ENCODE measurements around the gene JUND.
"Not testable (repeated sequence)": the region's sequence is repeated elsewhere in the genome, so short reads cannot be mapped to it uniquely, and the experiment has no call there.

JUND gene

DNA sequence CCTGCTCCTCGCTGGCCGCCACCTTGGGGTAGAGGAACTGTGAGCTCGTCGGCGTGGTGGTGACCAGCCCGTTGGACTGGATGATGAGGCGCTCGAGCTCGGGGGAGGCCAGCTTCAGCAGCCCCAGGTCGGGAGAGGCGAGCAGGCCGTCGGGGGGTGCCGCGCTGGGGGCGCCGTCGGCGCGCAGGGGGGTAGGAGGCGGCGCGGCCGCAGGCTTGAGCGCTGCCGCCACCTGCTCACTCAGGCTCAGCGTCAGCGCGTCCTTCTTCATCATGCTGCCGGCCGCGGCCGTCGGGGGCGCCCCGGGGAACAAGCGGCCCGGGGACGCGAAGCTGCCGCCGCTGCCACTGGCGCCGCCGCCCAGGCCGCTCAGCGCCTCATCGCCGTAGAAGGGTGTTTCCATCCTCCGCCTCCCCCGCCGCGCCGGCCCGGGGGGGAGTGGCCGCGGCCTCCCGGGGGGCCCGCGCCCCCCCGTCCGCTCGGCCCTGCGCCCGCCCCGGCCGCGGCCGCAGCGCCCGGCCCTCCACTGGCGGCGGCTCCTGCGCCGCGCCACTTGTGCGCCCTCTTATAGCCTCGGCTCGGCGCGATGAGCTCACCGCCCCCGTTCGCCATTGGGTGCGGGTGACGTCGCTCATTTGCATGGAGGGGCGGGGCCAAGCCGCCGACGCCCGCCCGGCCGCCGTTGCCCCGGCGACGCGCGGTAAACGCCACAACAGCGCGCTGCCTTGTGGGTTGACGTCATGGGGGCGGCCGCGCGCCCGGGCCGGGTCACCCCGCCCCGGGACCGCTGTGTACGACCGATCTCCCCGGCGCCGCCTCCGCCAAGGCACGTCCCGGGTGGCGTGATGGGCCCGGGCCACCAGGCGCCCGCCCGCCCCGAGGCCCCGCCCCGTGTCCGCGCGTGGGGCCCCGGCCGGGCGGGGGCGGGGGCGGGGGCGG, at the start of gene JUND:
Gene JUND, minus strand, starts transcription at position 541 of the 939 bp plus-strand sequence. Its CDS starts 138 bp downstream, at position 403.
- DNase-seq: peak; percentile 93

DNA sequence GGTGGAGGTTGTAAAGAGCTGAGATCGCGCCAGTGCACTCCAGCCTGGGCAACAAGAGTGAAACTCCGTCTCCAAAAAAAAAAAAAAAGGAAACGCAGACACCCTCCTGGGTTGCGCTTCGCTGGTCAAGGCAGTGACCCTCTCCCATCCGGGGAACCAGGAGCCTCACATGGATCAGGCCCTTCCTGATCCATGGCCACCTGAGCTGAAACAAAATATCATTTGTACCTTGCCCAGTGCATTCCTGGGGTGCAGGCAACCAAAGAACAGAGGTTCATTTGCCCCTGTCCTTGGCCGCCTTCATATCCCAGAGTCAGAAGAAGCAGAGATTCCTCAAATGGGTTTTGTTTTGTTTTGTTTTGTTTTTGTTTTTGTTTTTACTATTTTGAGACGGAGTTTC, 49.4 kb upstream of the JUND start:
- DNase-seq: no peak

DNA sequence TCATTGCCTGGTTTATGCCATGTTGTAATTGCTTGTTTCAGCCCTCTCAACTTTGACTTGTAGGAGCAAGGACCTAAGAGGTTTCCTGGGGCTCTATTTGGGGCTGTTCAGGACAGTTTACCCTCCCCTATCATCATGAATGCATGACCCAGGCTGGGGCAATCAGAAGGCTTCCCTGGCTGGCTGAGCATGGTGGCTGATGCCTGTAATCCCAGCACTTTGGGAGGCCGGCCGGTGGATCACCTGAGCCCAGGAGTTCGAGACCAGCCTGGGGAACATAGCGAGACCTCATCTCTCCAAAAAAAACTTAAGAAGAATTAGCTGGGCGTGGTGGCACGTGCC, 47.6 kb upstream of the JUND start:
- DNase-seq: no peak

DNA sequence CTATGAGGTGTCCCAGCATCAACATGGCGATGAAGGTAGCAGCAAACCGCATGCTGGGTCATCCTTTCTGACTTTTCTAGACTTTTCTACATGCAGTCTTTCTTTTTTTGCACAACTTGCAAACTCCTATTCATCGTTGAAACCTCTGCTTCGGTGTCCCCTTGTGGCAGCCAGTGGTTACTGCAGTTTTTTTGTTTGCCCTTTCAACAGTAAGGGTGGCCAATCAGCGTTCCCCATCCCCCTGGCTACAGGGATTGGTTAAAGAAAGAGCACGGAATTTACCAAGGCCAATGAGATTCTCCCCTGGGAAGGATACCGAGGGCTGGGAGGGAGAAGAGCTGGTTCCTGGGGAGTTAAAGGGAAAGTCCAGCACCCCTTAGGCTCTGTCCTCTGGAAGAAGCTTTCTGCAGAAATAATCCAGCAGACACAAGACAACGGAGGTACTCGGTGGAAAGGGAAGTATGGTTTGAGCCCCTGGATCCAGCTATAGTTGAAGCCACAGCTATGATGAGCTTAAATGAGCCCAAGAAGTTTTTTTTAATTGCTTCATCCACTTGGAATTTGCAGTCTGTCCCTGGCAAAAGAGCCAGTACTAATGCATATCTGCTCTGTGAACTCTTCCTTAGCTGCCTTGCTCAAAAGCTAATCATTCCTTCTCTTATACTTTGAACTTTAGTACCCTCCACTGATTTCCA, 47.1 kb upstream of the JUND start:
- DNase-seq: peak; percentile 97

DNA sequence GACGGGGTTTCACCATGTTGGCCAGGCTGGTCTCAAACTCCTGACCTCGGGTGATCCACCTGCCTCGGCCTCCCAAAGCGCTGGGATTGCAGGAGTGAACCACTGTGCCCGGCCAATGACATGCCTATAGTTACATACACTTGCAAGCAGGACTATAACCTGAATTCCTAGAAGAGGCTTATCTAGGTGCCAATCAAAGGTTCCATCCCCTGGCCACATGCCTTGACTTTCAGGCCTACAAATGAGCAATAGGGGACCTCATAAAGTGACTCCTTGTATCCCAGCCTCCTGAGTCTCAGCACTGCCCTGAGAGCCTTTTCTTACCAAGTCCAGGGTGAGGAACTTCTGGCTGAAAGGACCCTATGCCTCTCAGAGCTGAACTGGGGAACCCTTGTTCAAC, 45.4 kb upstream of the JUND start:
- no peak for DNase-seq

DNA sequence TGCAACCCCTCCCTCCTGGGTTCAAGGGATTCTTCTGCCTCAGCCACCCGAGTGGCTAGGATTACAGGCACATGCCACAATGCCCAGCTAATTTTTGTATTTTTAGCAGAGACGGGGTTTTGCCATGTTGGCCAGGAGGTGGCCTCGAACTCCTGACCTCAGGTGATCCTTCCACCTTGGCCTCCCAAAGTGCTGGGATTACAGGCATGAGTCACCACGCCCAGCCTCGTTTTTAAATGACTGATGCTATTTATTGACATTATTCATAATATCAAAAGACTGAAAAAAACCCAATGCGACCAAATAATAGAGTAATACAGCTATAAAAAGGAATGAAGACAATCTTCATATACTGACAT, 42.9 kb upstream of the JUND start:
- DNase-seq: not testable (repeated sequence)

DNA sequence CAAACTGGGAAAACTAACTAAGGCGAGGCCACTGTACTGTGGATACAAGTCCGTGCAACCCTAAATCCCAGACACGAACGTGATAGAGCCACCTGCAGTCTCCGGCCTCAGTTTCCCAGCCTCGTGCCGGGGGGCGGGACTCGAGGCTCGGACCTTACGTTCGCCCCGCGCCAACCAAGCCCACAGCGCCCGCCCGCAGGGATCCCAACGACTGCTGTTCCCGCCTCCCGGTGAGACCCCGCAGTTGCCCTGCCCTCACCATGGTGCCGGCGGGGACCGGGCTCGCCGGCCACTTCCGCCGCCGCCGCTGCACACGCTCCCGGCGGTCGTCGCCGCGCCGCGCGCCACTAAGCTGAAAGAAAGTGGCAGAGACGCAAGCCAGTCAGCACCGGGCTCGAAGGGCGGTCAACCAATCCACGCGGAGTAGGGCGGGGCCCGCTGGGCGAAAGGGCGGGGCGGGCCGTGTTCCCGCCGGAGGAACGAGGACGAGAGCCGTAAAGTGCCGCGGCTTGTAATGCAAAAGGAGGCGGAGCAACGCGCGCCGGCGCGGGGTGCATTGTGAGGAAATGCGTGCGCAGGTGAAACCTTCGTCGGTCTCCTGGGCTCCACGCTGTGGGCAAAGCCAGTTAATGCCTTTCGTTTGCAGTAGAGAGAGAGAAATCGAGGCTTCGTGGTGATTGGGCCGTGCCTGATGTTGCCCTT, 41.5 kb upstream of the JUND start, which contains the start of gene LSM4:
Gene LSM4, minus strand, starts transcription at position 318 of the 702 bp plus-strand sequence. Its CDS starts 56 bp downstream, at position 262.
- peak; percentile 98 for DNase-seq

DNA sequence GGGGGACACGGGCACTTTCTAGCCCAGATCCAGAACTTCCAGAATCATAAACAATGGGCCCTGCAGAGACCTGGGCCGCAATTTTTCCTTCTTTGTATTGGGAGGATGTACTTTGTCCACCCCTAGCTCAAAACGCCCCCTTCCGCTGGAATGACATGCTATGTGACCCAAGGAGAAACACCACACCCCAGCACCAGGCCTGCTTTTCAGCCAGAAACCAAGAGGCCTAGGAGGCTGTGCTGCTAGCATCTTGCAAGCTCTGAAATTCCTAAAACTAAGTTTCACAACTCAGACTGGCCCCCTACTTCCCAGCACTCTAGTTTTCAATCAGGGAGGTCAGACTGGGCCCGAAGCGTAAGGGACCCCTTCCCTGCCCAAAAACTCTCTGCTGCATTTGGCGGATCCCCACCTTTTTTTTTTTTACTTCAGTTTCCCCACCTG, 40.9 kb upstream of the JUND start:
- no peak for DNase-seq

DNA sequence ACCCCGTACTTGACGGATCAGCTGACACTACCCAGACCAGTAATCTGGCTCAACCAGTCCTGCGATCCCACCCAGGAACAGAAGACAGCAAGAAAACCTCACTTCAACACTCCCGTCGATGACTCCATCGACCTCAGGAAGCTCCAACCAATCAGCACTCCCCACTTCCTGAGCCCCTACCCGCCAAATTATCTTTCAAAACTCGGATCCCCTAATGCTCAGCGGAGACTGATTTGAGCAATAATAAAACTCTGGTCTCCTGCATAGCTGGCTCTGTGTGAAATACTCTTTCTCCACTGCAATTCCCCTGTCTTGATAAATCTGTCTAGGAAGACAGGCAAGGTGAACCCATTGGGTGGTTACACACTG, 40.3 kb upstream of the JUND start:
- no peak for DNase-seq

DNA sequence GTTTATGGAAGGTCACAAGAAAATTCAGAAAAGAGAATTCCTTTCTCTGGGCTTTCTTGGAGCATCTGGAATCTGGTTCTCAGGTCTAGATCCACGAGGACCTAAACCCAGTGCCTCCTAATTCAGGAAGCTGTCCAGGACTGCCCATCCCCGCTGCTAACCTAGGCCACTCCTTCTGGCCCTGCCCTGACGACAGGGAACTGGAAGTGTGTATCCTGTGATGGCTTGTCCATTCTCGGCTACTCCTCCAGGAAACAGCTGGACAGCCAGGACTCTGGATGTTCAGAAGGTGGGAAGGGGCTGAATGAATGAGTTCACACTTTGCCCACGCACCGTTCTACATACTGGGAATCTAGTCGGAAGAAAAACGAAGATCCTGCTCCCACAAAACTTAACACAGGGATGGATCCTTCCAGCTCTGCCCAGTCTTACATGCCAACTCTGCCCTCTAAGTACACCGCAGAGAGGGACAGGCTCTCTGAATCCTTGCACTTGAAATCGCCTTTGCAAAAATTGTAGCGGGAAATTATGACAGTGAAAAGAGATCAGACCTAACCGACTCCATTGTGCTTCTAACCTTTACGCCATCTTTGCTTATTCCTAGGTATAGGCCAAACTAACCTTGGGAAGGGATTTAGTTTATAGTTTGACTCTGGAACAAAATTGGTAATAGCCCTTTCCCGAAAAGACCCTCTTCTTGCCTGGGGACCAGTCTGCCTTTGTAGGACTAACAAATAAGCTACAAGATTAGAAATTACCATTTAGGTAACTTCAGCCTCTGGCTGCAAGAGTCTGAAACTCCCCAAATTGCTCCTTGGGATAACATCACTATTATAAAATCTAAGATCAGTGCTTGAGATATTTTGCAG, 39.7 kb upstream of the JUND start:
- DNase-seq: no peak

DNA sequence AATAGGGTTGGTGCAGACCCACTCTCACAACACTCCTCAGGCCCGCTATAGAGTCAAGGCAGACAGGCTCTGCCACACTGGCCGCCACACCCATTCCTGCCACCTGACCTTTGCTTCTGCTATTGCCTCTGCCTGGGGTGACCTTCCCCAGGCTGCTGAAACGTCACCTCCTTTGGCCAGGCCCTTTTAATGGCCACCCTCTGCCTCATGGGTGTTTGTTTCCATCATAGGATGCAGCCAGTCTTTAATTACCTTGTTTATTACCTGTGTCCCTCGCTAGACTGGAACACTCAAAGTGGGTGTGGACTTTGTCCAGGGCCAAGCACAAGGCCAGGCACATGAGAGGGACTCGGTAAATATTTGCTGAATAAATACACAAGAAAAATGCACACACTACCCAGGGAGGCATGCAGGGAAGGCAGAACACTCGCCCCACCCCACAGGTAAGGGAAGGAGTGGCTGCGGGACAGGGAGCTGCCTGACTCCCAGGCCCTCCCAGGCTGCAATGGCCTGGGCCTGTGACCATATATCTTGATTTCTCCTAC, 38.2 kb upstream of the JUND start:
- no peak for DNase-seq

DNA sequence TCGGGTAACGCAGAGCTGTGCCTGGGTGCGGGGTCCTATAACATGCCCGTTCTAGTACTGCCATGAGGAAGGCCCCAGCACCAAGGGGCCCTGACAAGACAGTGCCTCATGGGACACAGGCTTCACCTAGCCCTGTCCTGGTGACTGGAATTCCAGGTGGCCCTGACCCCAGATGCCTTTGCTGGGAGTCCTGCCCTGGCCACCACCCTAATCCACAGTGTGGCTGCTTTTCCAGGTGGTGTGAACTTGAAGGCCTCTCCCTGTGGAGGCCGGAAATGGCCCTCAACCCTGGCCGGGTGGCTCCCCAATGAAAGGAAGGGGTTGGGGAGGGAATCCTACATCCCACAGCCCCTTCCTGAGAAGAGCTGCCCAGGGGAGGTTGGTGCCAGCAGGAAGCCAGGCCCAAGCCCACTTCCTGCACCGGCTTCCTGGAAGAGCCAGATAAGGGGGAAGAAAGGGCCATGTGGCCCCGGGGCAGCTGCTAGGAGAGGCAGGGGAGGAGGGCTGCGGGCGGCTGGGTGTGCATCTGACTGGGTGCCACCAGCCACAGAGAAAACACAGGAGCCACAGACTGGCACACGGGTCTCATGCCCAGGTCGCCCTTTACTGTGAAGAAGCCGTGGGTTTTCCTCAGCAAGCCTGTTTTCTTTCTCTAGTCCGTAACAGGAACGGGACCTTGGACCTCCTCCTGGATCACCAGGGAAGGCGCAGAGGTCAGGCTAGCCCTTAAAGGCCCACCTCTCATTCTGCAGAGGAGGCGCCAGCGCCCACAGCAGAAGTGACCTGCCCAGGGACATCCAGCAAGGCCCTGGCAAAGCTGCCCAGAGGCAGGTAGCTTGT, 36.8 kb upstream of the JUND start:
- no peak for DNase-seq

DNA sequence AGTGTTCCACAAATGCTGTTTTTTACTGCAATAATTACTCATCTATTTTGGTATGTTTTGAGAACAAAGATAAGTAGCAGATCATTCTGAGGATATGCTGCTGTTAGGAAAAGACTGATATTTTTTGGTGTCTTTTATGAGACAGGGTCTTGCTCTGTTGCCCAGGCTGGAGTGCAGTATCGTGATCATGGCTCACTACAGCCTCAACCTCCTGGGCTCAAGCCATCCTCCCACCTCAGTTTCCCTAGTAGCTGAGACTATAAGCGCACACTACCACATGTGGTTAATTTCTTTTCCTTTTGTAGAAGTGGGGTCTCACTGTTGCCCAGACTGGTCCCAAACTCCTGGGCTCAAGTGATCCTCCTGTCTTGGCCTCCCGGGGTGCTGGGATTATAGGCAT, 32.0 kb upstream of the JUND start:
- DNase-seq: no peak

DNA sequence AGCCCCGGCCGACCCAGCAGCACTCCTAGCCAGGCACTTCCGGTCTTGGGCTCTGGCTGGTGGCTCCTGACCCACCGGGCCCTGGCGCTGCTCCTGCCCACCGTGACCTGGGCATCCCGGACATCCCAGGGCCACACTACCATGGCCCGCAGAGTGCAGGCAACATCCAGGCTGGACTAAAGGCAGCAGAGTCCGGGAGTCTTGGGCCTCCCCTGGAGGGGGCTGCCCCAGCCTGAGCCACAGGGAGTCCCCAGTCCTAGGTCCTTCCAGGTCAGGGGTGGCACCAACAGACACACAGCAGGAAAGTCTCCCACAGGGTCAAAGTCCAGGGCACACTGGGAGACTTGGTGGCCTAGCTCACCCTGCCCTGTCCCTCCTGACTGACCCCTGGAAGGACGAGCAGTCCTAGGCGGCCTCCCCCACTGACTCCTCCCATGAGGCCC, 30.7 kb upstream of the JUND start:
- no peak for DNase-seq

DNA sequence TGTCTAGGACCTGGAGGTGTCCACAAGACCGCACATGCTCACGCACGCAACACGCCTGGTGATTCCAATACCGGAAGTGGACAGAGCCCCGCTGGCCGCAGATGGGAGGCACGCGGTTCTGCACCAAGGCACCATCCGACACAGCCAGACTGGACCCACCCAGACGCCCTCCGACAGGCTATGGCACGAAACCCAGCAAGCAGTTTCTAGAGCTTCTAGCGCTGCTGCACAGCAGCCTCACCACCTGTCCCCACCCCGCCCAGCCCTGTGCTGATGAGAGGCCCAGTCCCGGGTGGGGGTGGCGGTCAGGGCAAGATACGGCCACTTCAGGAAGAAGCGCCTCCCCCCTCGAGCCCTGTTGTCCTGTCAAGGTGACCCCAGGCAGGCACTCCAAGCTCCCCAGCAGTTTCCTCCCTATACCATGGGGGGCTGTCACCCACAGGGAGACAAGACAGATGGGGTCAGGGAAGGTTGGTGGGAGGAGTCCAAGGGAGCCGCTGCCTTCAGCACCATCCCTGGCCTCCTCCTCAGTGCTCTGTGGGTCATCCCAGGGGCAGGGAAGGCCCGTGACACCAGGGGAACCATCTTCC, 30.2 kb upstream of the JUND start:
- no peak for DNase-seq

DNA sequence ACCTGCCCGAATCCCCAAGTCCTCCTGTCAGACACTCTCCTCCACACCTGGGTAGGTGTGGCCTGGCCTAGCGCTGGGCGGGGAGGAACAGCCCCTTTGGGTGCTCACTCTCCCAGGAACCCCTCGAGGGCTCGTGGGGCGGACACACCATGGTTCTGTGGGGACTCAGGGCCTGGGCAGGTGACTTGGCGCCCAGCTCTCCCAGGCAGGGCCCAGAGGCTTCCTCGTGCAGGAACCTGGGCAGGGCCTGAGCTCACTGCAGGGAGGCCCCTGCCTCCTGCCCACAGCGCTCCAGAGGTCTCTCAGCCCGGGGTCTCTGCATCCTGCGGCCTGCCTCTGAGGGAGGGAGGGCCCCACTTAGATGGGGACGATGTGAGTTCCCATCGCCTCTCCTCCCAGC, 29.5 kb upstream of the JUND start:
- DNase-seq: no peak

DNA sequence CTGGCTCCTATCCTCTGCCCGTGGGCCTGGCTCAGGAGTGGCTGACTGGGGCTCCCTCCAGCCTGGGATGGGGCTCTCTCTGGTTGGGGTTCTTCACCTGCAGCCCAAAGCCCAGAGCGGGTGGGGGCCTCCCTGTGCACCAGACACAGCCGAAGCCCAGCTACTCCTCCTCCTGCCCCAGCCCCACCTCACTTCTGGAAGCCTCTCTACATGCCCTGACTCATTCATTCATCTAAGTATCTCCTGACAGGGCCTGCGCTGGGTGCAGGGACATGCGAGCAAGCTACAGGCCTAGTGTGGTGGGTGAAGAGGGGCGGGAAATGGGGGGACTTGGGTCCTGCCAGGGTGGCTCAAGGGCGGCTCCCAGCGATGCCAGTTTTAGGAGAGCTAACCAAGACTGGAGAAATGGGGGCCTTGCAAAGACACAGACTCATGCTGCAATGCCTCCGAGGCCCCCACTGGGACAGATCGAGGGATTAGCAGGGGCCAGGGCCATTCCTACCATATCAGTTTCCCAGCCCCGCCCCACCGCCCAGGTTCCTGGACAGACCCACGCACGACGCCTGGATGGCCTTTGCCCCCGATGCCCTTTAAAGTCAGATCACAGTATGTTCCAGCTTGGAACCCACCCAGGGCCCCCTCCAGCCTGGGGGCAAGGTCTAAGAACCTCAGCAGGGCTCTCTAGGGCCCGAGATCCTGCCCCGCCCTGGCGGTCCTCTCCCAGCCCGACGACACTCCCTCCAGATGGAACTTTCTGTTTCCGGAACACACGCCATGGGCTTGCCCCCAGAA, 28.9 kb upstream of the JUND start:
- no peak for DNase-seq

DNA sequence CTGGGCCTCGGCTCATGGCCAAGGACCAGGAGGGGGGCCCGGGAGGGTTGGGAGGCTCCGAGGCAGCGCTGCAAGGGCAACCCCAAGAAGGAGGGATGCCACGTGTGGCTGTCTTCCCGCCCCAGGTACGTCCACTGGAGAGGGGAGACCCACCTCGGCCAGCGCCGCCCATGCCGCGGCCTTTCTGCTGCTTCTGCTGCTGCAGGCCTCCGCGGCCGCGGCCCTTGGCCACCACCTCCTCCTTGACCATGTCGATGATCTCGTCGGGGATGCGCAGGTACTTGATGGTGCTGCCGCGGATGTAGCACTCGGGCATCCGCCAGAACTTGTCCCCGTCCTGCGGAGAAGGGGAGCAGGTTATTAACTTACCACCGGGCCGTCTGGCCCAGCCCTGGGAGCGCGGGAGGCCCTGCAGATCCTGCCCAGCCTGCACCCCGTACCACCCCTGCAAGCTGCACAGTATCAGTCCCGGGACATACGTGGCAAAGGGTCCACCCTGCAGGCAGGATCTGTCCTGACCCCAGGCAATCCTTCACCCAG, 28.2 kb upstream of the JUND start:
- DNase-seq: no peak

DNA sequence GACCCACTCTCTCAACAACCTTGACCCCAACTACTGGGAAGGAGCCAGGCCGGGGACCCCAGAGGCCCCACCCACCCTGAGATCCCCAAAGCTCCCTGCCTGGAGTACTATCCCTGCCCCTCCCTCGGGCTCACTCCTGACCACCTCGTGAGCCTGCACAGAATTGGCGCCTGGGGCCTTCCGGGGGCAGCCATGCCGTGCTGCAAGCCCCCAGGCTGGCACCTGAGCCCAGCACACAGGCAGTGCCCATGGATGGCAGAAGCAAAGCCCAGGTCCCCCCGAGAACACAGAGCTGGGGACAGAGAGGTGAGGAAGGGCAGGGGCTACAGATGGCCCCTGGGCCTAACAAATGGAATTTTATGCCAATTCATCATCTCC, 27.5 kb upstream of the JUND start:
- no peak for DNase-seq

Measured in NCI-H1092 (cell line).